GM10266 (cell line): ENCODE measurements around the gene CIB1.
"Not testable (repeated sequence)": the region's sequence is repeated elsewhere in the genome, so short reads cannot be mapped to it uniquely, and the experiment has no call there.

Source experiments
- DNase-seq: peaks from one replicate; pipeline ENCODE4 v3.0.0; 2012; ENCODE audit errors: extremely low spot score
- CTCF ChIP-seq: IDR thresholded peaks from 2 replicates; pipeline ENCODE4 v1.5.1; 2012; ENCODE audit warnings: mild to moderate bottlenecking, low read depth; ENCODE audit not compliant: control insufficient read depth, insufficient read depth; ENCODE audit errors: missing control alignments

The CIB1 gene

GRCh38 chr15:90266061-90266431, 32.3 kb upstream of the CIB1 start:
- peak; percentile 43 for DNase-seq
- TF ChIP-seq CTCF, result no peak

- DNase-seq, result peak; percentile 90
- peak; percentile 6 for TF ChIP-seq CTCF
Observed at GRCh38 chr15:90265271-90266060, 31.7 kb upstream of the CIB1 start, which contains the start of gene NGRN. Gene NGRN, plus strand, starts transcription at chr15:90265672. Its CDS starts 41 bp downstream, at chr15:90265713.

GRCh38 chr15:90264671-90265070, 30.9 kb upstream of the CIB1 start:
- TF ChIP-seq CTCF, result no peak
- DNase-seq, result no peak

GRCh38 chr15:90262426-90262825, 28.7 kb upstream of the CIB1 start:
- no peak for TF ChIP-seq CTCF
- no peak for DNase-seq

GRCh38 chr15:90261811-90262210, 28.1 kb upstream of the CIB1 start:
- TF ChIP-seq CTCF, result no peak

GRCh38 chr15:90260731-90261130, 27.0 kb upstream of the CIB1 start:
- not testable (repeated sequence) for DNase-seq

More at GRCh38 chr15:90261811-90262210, 28.1 kb upstream of the CIB1 start:
- DNase-seq, result no peak

- TF ChIP-seq CTCF, result no peak
- peak; percentile 60 for DNase-seq
Observed at GRCh38 chr15:90259524-90259923, 25.8 kb upstream of the CIB1 start.

GRCh38 chr15:90257776-90258175, 24.0 kb upstream of the CIB1 start:
- TF ChIP-seq CTCF, result no peak
- no peak for DNase-seq
